HG03432 (cell line): ENCODE data around the gene KANK3.

Experiments
- ATAC-seq: cut with Tn5 transposase; IDR thresholded peaks from one replicate; pipeline ENCODE4 v1.9.1; 2021; ENCODE audit warnings: mild to moderate bottlenecking, moderate library complexity; ENCODE audit not compliant: unreplicated experiment

Gene KANK3

GRCh38 chr19:8340341-8341096 lies 2.5 kb downstream of the KANK3 start:
- no peak for ATAC-seq

- no peak for ATAC-seq
These were observed 4.2 kb downstream of the KANK3 start for GRCh38 chr19:8338835-8339234.

DNA sequence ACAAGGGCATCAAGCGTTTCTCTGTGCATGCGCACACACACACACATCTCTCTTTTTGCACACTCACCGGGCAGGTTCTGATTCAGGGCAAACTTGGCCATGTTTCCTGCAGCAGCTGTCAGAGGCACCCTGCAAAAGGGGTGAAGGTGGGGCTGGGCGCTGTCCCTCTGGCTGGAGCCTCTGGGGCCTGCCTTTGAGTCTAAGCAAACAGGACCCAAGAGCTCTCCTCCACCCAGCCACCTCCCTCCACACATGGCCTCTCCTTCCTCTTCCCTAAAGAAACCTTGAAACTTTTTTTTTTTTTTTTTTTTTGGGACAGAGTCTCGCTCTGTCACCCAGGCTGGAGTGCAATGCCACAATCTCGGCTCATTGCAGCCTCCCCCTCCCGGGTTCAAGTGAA lies 5.3 kb downstream of the KANK3 start:
- no peak for ATAC-seq

GRCh38 chr19:8336660-8337059 lies 6.4 kb downstream of the KANK3 start:
- ATAC-seq = no peak

DNA sequence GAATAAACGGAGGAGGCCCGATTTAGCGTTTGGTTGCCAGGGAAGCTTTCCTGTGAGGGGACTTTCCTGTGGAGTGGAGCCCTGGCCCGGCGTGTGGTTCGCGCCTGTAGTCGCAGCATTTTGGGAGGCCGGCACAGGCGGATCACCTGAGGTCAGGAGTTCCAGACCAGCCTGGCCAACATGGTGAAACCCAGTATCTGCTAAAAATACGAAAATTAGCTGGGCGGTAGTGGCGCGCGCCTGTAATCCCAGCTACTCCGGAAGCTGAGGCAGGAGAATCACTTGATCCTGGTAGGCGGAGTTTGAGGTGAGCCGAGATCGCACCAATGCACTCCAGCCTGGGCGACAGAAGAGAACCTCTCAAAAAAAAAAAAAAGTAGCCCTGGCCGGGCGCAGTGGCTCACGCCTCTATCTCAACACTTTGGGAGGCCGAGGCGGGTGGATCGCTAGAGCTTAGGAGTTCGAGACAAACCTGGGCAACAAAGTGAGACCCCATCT lies 6.9 kb downstream of the KANK3 start:
- no peak for ATAC-seq

DNA sequence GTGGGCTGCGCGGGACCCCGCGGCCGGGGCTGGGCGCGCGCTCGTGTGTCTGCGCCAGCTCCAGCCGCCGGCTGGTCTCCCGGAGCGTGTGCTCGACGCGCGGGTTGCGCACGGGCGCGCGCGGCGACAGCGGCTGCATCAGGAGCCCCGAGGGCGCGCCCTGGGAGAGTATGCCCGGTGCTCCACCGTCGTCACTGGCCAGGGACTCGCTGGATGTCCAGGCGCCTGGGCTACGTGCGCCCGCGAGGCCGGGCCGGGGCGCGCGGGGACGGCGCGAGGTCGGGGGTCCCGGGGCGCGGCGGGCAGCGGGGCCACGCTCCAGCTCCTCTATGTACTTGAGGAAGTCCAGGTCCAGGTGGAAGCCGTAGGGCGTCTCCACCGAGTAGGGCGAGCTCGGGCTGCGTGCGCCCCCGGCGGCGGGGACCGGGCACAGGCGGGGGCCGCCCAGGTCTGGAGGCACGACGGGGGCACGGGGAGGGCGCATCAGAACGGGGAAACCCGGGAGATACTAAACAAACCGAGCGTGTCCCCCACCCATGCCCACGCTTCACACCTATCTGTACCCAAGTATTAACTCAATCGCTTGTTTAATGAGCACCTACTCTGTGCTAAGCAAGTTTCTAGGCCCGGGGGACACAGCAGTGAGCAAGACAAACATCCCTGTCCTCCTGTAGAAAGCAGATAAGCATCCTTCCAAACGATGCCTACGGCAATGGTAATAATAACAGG lies 7.6 kb downstream of the KANK3 start:
- ATAC-seq = peak; percentile 49

DNA sequence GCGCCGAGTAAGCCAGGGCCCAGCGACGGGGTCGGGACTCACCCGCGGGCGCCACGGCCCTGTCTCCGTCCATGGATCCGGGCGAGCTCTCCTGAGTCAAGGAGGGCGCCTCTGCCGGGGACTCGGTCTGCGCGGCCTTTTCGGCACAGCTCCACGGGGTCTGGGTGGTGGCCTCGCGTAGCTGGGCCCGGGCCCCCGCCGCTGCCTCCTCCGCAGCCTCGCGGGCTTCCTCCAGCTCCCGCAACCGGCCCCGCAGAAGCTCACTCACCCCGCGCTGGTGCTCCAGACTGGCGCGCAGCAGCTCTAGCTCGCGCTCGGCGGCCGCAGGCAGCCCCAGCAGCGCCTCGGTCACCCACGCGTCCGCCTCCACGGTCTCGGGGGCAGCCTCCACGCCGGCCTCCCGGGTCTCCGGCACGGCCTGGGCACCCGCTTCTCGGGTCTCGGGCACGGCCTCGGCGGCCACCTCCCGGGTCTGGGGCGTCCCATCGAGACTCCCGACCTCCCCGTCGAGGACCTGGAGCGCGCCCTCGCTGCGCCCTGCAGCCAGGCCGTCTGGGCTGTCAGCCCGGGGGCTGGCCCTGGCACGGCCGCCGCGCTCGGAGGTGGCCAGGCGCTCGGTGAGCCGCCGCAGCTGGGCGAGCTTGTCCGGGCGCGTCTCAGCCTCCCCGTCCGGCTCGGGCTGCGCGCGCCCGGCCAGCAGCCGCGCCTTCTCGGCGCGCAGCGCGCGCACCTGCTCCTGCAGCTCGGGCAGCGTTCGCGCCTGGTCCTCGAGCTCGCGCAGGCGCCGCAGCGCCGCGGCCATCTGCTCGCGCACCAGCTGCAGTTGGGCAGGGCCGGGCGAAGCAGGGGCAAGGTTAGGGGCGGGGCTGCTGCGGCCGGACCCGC lies 8.4 kb downstream of the KANK3 start:
- ATAC-seq = peak; percentile 62

GRCh38 chr19:8333767-8334457 lies 9.2 kb downstream of the KANK3 start:
- no peak for ATAC-seq

DNA sequence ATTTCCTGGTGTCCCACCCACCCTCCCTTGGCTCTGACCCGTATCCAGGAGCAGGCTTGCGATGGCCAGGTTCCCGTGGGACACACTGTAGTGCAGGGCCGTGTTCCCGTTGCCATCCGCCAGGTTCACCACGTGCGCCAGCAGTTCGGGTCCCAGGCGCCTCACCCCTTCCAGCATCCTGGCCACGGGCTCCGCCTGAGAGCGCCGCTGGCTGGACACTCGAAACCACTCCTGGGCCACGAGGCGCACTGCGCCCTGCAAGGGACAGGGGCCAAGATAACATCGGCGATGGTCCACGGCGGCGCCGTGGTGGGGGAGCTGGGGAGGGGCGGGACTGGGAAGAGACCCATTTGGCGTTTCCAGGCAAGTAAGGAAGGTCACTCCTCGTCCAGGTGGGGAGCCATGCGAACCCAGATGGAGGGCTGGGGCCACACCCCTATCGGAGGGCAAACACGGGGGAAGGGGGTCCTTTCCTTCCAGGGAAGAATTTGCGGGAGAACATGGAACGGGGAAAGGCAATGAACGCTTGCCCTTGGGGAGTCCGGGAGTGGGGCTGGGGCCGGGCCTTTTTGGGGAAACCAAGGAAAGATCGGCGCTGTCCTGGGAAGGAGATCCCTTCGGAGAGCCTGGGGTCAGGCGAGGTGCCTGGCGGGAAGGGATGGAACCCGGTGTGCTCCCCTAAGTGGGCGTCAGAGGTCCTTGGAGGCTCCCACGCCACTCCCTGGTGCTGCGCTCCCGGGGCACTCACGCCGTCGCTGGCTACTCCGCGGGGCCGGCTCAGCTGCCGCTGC lies 9.9 kb downstream of the KANK3 start:
- no peak for ATAC-seq

GRCh38 chr19:8331263-8331845 lies 11.7 kb downstream of the KANK3 start:
- no peak for ATAC-seq

GRCh38 chr19:8329996-8330395 lies 13.1 kb downstream of the KANK3 start:
- no peak for ATAC-seq

- no peak for ATAC-seq
These were observed 17.6 kb downstream of the KANK3 start for GRCh38 chr19:8325454-8325853.

DNA sequence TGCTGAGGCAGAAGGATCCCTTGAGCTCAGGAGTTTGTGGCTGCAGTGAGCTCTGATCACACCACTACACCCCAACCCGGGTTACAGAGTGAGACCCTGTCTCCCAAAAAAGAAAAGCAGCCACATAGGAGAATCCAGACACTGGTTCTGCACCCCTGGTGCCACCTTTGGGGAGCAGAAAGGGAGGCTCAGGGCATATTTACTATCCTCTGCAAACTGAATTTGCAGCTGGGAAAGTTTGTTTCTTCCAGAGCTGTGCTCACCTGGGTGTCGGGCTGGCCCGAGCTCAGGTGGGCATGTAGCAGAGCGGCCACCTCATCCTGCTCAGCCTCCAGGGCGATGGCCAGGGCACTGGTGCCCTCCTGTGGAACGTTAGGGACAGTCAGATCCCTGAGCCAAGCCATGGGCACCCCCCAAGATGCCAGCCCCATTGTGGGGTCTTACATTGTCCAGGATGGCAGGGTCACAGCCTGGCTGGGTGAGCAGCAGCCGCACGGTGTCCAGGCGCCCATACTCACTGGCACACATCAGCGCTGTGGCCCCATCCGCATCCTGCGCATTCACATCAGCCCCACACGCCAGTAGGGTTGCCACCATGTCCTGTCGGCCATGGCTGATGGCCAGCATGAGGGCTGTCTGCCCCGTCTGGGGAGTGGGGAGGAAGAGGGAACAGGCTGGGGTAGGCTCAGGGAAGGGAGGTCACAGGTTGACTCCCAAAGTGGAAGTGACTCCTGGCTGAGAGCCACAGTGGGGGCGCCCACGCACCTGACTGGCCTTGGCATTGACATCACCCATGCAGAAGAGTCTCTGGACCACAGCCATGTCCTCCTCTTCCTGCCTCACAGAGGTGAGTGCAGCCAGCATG lies 18.6 kb downstream of the KANK3 start:
- ATAC-seq = no peak

- ATAC-seq = no peak
These were observed 19.3 kb downstream of the KANK3 start for GRCh38 chr19:8323781-8324185.

GRCh38 chr19:8322638-8322997 lies 20.4 kb downstream of the KANK3 start:
- ATAC-seq = no peak

- no peak for ATAC-seq
These were observed 20.9 kb downstream of the KANK3 start for GRCh38 chr19:8321986-8322637.

DNA sequence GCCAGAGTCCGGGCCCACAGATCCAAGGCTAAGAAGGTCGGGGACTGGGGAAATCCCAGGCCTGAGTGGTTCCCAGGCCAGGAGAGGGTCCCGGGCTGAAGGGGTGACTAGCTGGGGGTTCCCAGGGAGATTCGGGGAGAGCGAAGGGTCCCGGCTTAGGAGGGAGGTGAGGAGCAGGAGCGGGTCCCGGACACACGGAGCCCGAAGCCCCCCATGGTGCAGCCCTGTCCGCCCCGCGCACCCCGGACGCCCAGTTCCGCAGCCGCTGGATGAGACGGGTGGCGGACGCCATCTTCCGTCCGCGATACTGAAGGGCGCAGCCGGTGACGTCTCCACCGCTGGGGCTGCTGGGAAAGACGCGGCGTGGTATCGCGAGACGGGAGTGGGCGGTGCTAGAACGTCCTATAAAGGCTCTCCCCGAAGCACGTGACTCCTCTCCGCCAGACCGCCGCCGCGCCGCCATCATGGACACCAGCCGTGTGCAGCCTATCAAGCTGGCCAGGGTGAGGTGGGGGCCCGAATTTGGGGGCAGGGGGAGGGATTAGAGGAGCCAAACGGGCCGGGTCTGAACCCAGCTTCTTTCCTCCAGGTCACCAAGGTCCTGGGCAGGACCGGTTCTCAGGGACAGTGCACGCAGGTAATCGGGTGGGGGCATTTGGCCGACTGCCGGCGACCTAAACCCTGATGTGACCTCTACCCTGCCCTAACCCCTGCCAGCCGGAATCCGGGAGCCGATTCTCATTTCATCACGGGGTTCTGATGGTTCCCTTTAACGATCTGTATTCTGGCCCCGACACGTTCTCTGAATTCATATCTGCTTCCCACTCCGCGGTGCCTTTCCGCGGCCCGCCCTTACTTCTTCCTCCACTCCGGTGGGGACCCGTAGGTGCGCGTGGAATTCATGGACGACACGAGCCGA lies 21.7 kb downstream of the KANK3 start, which contains the start of the genes NDUFA7 and RPS28:
Gene NDUFA7, minus strand, starts transcription at position 309 of the 919 bp plus-strand sequence. Its CDS starts 17 bp downstream, at position 292.
Gene RPS28, plus strand, starts transcription at position 430 of the 919 bp plus-strand sequence. Its CDS starts 35 bp downstream, at position 465.
- ATAC-seq = peak; percentile 85
